ENCODE measurements around the gene COL5A1. TPM values are rescaled to one million over a fixed set of nuclear protein-coding genes. Genes with fewer than 3 reads are reported as not detected.

Gene COL5A1
- total RNA-seq, 1 donor from 2014 or later: 0.14 TPM

GRCh38 chr9:134625361-134626068, 16.1 kb upstream of the COL5A1 start:
- intact Hi-C loops (cut with micrococcal nuclease): no loop called here

- intact Hi-C loops (cut with micrococcal nuclease): no loop called here
Measured at GRCh38 chr9:134626069-134626423, 15.6 kb upstream of the COL5A1 start.

- intact Hi-C loops (cut with micrococcal nuclease): no loop called here
Measured at GRCh38 chr9:134626571-134627416, 14.8 kb upstream of the COL5A1 start.

- intact Hi-C loops (cut with micrococcal nuclease): no loop called here
Measured at GRCh38 chr9:134627417-134628353, 13.9 kb upstream of the COL5A1 start.

- intact Hi-C loops (cut with micrococcal nuclease): no loop called here
Measured at GRCh38 chr9:134628354-134628736, 13.3 kb upstream of the COL5A1 start.

- intact Hi-C loops (cut with micrococcal nuclease): no loop called here
Measured at GRCh38 chr9:134629061-134629585, 12.5 kb upstream of the COL5A1 start.

GRCh38 chr9:134629586-134630392, 11.8 kb upstream of the COL5A1 start:
- intact Hi-C loops (cut with micrococcal nuclease): no loop called here

- intact Hi-C loops (cut with micrococcal nuclease): no loop called here
Measured at GRCh38 chr9:134630393-134630790, 11.2 kb upstream of the COL5A1 start.

- intact Hi-C loops (cut with micrococcal nuclease): no loop called here
Measured at GRCh38 chr9:134630861-134631260, 10.7 kb upstream of the COL5A1 start.

GRCh38 chr9:134631881-134632280, 9.7 kb upstream of the COL5A1 start:
- intact Hi-C loops (cut with micrococcal nuclease): no loop called here

- intact Hi-C loops (cut with micrococcal nuclease): no loop called here
Measured at GRCh38 chr9:134632329-134632728, 9.3 kb upstream of the COL5A1 start.

- intact Hi-C loops (cut with micrococcal nuclease): no loop called here
Measured at GRCh38 chr9:134633362-134634142, 8.1 kb upstream of the COL5A1 start.

GRCh38 chr9:134634176-134634575, 7.4 kb upstream of the COL5A1 start:
- intact Hi-C loops (cut with micrococcal nuclease): no loop called here

GRCh38 chr9:134634667-134635230, 6.9 kb upstream of the COL5A1 start:
- intact Hi-C loops (cut with micrococcal nuclease): no loop called here

GRCh38 chr9:134635351-134636148, 6.1 kb upstream of the COL5A1 start:
- intact Hi-C loops (cut with micrococcal nuclease): no loop called here

GRCh38 chr9:134636149-134636507, 5.5 kb upstream of the COL5A1 start:
- intact Hi-C loops (cut with micrococcal nuclease): no loop called here

- intact Hi-C loops (cut with micrococcal nuclease): no loop called here
Measured at GRCh38 chr9:134637241-134637640, 4.4 kb upstream of the COL5A1 start.

GRCh38 chr9:134637696-134638501, 3.7 kb upstream of the COL5A1 start:
- intact Hi-C loops (cut with micrococcal nuclease): no loop called here

Measured in T-helper 2 cell treated with Interferon-gamma antibody and Interleukin-4, amounts not matched to agents 100 ng/mL and 5 ng/mL, for 36 hours (primary cell).